Measurements from ENCODE around the gene PHF2. TPM values are rescaled to one million over a fixed set of nuclear protein-coding genes. Genes with fewer than 3 reads are reported as not detected.

PHF2 gene
- total RNA-seq, 1 donor from 2014 or later: 24.8 TPM

- intact Hi-C loops (cut with micrococcal nuclease): no loop called here
- Mint-ChIP-seq H3K9me3 (no peaks in the 10 kb centered on the region), H3K4me3 (ENCODE audit: low read depth) (no peak overlapping the region), H3K4me1 (ENCODE audit: low read depth) (peaks cover 13% of the 10 kb centered on the region), H3K36me3 (ENCODE audit: low read depth) (no peaks in the 10 kb centered on the region), H3K27ac (no peak overlapping the region), H3K27me3 (ENCODE audit: low read depth) (no peaks in the 10 kb centered on the region)
- DNase-seq (ENCODE audit: low spot score): no peak
These were observed 15.7 kb downstream of the PHF2 start for GRCh38 chr9:93592008-93592642.

DNA sequence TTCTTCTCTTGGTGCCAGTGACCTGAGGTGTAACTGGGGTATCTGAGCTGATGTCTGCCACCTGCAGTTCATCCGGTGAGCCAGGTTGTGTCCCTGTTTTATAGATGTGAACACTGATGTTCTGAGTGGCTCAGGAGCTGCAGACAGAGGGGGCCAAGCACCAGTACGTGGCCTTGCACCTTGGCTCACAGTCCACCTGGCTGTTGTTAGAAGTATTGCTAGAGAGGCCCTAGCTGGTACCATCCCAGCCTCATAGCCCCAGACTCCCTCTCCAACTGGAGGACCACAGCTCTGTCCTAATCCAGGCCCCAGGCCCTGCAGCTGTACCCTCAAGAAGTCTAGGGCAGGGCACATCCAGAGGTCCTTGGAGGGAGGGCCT lies 16.2 kb downstream of the PHF2 start:
- Mint-ChIP-seq H3K27ac (no peak overlapping the region), H3K9me3 (no peaks in the 10 kb centered on the region), H3K4me3 (ENCODE audit: low read depth) (no peak overlapping the region), H3K4me1 (ENCODE audit: low read depth) (peaks cover 14% of the 10 kb centered on the region), H3K36me3 (ENCODE audit: low read depth) (no peaks in the 10 kb centered on the region), H3K27me3 (ENCODE audit: low read depth) (no peaks in the 10 kb centered on the region)
- DNase-seq (ENCODE audit: low spot score): no peak
- intact Hi-C loops (cut with micrococcal nuclease): no loop called here

- Mint-ChIP-seq H3K4me1 (ENCODE audit: low read depth) (peaks cover 20% of the 10 kb centered on the region), H3K27me3 (ENCODE audit: low read depth) (no peaks in the 10 kb centered on the region), H3K27ac (no peak overlapping the region), H3K36me3 (ENCODE audit: low read depth) (no peaks in the 10 kb centered on the region), H3K9me3 (no peaks in the 10 kb centered on the region), H3K4me3 (ENCODE audit: low read depth) (no peak overlapping the region)
- DNase-seq (ENCODE audit: low spot score): no peak
- intact Hi-C loops (cut with micrococcal nuclease): no loop called here
These were observed 16.8 kb downstream of the PHF2 start for GRCh38 chr9:93593144-93593658.

GRCh38 chr9:93594041-93594756 lies 17.8 kb downstream of the PHF2 start:
- H3K36me3 Mint-ChIP-seq (ENCODE audit: low read depth): no peaks in the 10 kb centered on the region
- H3K27ac Mint-ChIP-seq: no peak overlapping the region
- H3K9me3 Mint-ChIP-seq: no peaks in the 10 kb centered on the region
- intact Hi-C loops (cut with micrococcal nuclease): no loop called here
- no peaks in the 10 kb centered on the region for H3K27me3 Mint-ChIP-seq (ENCODE audit: low read depth)
- peaks cover 21% of the 10 kb centered on the region for H3K4me1 Mint-ChIP-seq (ENCODE audit: low read depth)
- no peak overlapping the region for H3K4me3 Mint-ChIP-seq (ENCODE audit: low read depth)
- no peak for DNase-seq (ENCODE audit: low spot score)

DNA sequence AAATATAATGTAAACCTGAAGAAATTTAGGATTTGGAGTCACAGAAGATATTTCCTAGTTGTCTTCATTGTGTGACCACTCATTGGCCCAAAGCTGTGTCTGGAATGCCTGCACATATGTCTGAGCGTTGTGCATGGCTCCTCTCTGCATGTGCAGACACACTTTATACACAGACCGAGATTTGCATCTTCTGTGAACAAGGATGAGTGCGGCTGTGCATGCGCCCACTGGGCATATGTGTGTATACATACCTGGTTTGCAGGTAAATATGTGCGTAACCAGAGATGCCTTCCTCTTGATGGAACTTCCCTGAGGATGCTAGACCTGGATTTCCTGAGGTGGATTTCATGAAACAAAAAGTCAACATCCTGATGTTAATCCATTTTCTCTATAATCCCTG lies 19.1 kb downstream of the PHF2 start:
- Mint-ChIP-seq H3K27ac (no peak overlapping the region), H3K4me1 (ENCODE audit: low read depth) (peaks cover 27% of the 10 kb centered on the region), H3K36me3 (ENCODE audit: low read depth) (no peaks in the 10 kb centered on the region), H3K9me3 (no peaks in the 10 kb centered on the region), H3K27me3 (ENCODE audit: low read depth) (no peaks in the 10 kb centered on the region), H3K4me3 (ENCODE audit: low read depth) (no peak overlapping the region)
- intact Hi-C loops (cut with micrococcal nuclease): no loop called here
- no peak for DNase-seq (ENCODE audit: low spot score)

- Mint-ChIP-seq H3K36me3 (ENCODE audit: low read depth) (no peaks in the 10 kb centered on the region), H3K4me1 (ENCODE audit: low read depth) (peaks cover 31% of the 10 kb centered on the region), H3K9me3 (no peaks in the 10 kb centered on the region), H3K4me3 (ENCODE audit: low read depth) (no peak overlapping the region), H3K27me3 (ENCODE audit: low read depth) (no peaks in the 10 kb centered on the region), H3K27ac (no peak overlapping the region)
- intact Hi-C loops (cut with micrococcal nuclease): no loop called here
- DNase-seq (ENCODE audit: low spot score): no peak
These were observed 19.5 kb downstream of the PHF2 start for GRCh38 chr9:93595861-93596365.

DNA sequence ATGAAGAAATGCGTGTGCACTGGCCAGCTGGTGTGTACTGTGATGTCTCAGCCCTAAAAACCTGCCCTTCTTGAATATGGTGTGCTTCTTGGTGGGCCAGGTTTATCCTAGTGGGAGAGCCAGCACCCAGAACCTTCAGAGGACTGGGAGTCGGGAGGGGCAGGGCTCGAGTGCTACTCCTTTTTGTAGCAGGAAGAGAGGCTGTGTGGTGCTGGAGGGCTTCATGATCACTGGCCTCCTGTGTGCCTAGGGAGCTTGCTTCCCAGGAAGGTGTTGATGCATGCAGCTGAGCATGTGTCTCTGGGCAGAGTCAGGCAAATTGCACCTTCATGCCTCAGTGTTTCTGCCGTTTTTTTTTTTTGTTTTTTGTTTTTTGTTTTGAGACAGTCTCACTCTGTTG lies 20.0 kb downstream of the PHF2 start:
- intact Hi-C loops (cut with micrococcal nuclease): no loop called here
- H3K36me3 Mint-ChIP-seq (ENCODE audit: low read depth): no peaks in the 10 kb centered on the region
- no peaks in the 10 kb centered on the region for H3K9me3 Mint-ChIP-seq
- no peaks in the 10 kb centered on the region for H3K27me3 Mint-ChIP-seq (ENCODE audit: low read depth)
- H3K4me3 Mint-ChIP-seq (ENCODE audit: low read depth): no peak overlapping the region
- no peak for DNase-seq (ENCODE audit: low spot score)
- H3K4me1 Mint-ChIP-seq (ENCODE audit: low read depth): peaks cover 34% of the 10 kb centered on the region
- H3K27ac Mint-ChIP-seq: no peak overlapping the region

GRCh38 chr9:93597142-93597706 lies 20.8 kb downstream of the PHF2 start:
- Mint-ChIP-seq H3K9me3 (no peaks in the 10 kb centered on the region), H3K4me3 (ENCODE audit: low read depth) (no peak overlapping the region)

GRCh38 chr9:93597871-93598646 lies 21.7 kb downstream of the PHF2 start:
- Mint-ChIP-seq H3K4me1 (ENCODE audit: low read depth) (peaks cover 35% of the 10 kb centered on the region), H3K36me3 (ENCODE audit: low read depth) (no peaks in the 10 kb centered on the region), H3K9me3 (no peaks in the 10 kb centered on the region), H3K27me3 (ENCODE audit: low read depth) (no peaks in the 10 kb centered on the region), H3K27ac (no peak overlapping the region), H3K4me3 (ENCODE audit: low read depth) (no peak overlapping the region)
- no peak for DNase-seq (ENCODE audit: low spot score)
- intact Hi-C loops (cut with micrococcal nuclease): no loop called here

More at GRCh38 chr9:93597142-93597706, 20.8 kb downstream of the PHF2 start:
- Mint-ChIP-seq H3K36me3 (ENCODE audit: low read depth) (no peaks in the 10 kb centered on the region), H3K4me1 (ENCODE audit: low read depth) (peaks cover 36% of the 10 kb centered on the region), H3K27ac (no peak overlapping the region), H3K27me3 (ENCODE audit: low read depth) (no peaks in the 10 kb centered on the region)
- intact Hi-C loops (cut with micrococcal nuclease): no loop called here
- no peak for DNase-seq (ENCODE audit: low spot score)

- Mint-ChIP-seq H3K4me3 (ENCODE audit: low read depth) (no peak overlapping the region), H3K36me3 (ENCODE audit: low read depth) (peaks cover 1% of the 10 kb centered on the region), H3K9me3 (no peaks in the 10 kb centered on the region), H3K4me1 (ENCODE audit: low read depth) (peaks cover 33% of the 10 kb centered on the region), H3K27me3 (ENCODE audit: low read depth) (no peaks in the 10 kb centered on the region), H3K27ac (no peak overlapping the region)
- intact Hi-C loops (cut with micrococcal nuclease): no loop called here
- no peak for DNase-seq (ENCODE audit: low spot score)
These were observed 22.4 kb downstream of the PHF2 start for GRCh38 chr9:93598647-93599241.

- Mint-ChIP-seq H3K27ac (no peak overlapping the region), H3K9me3 (no peaks in the 10 kb centered on the region), H3K4me3 (ENCODE audit: low read depth) (no peak overlapping the region), H3K36me3 (ENCODE audit: low read depth) (peaks cover 5% of the 10 kb centered on the region), H3K4me1 (ENCODE audit: low read depth) (peaks cover 33% of the 10 kb centered on the region), H3K27me3 (ENCODE audit: low read depth) (no peaks in the 10 kb centered on the region)
- DNase-seq (ENCODE audit: low spot score): no peak
- intact Hi-C loops (cut with micrococcal nuclease): no loop called here
These were observed 23.4 kb downstream of the PHF2 start for GRCh38 chr9:93599571-93600403.

- Mint-ChIP-seq H3K27ac (no peak overlapping the region), H3K4me3 (ENCODE audit: low read depth) (no peak overlapping the region), H3K27me3 (ENCODE audit: low read depth) (no peaks in the 10 kb centered on the region), H3K36me3 (ENCODE audit: low read depth) (peaks cover 8% of the 10 kb centered on the region), H3K9me3 (peaks cover 4% of the 10 kb centered on the region), H3K4me1 (ENCODE audit: low read depth) (peaks cover 33% of the 10 kb centered on the region)
- intact Hi-C loops (cut with micrococcal nuclease): no loop called here
- no peak for DNase-seq (ENCODE audit: low spot score)
These were observed 24.1 kb downstream of the PHF2 start for GRCh38 chr9:93600504-93600903.
